Tibial artery (tissue), 4 donors: ENCODE data around the gene PPP1R10.
A peak's percentile ranks its signal among the peaks of the same experiment; 100 is the strongest.

ENCODE experiments used
- DNase-seq, 2 donors: peaks; one replicate each; pipeline ENCODE4 v3.0.0-alpha.2; 2019
- H3K27ac ChIP-seq, 2 donors: fragments of 200-600 bp; sonication (generic) in 1 of 2; 1 replicate in 1 of 2; 2 replicates in 1 of 2; pipeline ENCODE4 v1.5.1; 2018 to 2019; ENCODE audit warnings: mild to moderate bottlenecking in 1 of 2
- H3K27me3 ChIP-seq, 2 donors: fragments of 200-600 bp; sonication (generic) in 1 of 2; one replicate each; pipeline versions ENCODE4 v1.5.1 to v1.6.0; 2016 to 2019
- H3K36me3 ChIP-seq, 3 donors: fragments of 200-600 bp; sonication (generic) in 2 of 3; one replicate each; pipeline ENCODE4 v1.5.1; 2016 to 2019; ENCODE audit warnings: mild to moderate bottlenecking in 2 of 3
- H3K4me1 ChIP-seq, 4 donors: fragments of 200-600 bp; sonication (generic) in 2 of 4; 1 replicate in 3 of 4; 2 replicates in 1 of 4; pipeline ENCODE4 v1.5.1; 2016 to 2019
- H3K4me3 ChIP-seq, 2 donors: fragments of 200-600 bp; sonication (generic) in 1 of 2; 1 replicate in 1 of 2; 2 replicates in 1 of 2; pipeline ENCODE4 v1.5.1; 2018 to 2019; ENCODE audit warnings: mild to moderate bottlenecking in 2 of 2
- H3K9me3 ChIP-seq, 3 donors: fragments of 200-600 bp; sonication (generic) in 1 of 3; one replicate each; pipeline ENCODE4 v1.5.1; 2016 to 2019
- intact Hi-C: fragments of 100-400 bp; cut with DNase I; formaldehyde crosslinking; loops from one replicate; pipeline ENCODE4 v1.15.0; 2023; ENCODE audit warnings: low total_unique reads
- TF ChIP-seq, protein P1 (sequence below), 2 experiments: fragments of 200-600 bp in 1 of 2; fragments of 450-650 bp in 1 of 2; IDR thresholded peaks; one replicate each; pipeline ENCODE4 v1.5.1; 2017 to 2019; ENCODE audit warnings: antibody characterized with exemption in 2 of 2, mild to moderate bottlenecking in 1 of 2, moderate library complexity in 1 of 2

The PPP1R10 gene

GRCh38 chr6:30572148-30572547 is 44.9 kb downstream of the PPP1R10 start:
- Histone ChIP-seq H3K4me3 (peak overlapping the region; percentile 62 to 73), H3K27me3 (no peaks in the 10 kb centered on the region), H3K9me3 (no peaks in the 10 kb centered on the region), H3K27ac (peak overlapping the region; percentile 83 to 87), H3K4me1 (peaks cover 4 to 35% (median 27%) of the 10 kb centered on the region in 4 donors), H3K36me3 (peaks cover 0 to 21% (median 6%) of the 10 kb centered on the region in 3 donors)
- DNase-seq: no peak
- TF ChIP-seq, protein P1, sequence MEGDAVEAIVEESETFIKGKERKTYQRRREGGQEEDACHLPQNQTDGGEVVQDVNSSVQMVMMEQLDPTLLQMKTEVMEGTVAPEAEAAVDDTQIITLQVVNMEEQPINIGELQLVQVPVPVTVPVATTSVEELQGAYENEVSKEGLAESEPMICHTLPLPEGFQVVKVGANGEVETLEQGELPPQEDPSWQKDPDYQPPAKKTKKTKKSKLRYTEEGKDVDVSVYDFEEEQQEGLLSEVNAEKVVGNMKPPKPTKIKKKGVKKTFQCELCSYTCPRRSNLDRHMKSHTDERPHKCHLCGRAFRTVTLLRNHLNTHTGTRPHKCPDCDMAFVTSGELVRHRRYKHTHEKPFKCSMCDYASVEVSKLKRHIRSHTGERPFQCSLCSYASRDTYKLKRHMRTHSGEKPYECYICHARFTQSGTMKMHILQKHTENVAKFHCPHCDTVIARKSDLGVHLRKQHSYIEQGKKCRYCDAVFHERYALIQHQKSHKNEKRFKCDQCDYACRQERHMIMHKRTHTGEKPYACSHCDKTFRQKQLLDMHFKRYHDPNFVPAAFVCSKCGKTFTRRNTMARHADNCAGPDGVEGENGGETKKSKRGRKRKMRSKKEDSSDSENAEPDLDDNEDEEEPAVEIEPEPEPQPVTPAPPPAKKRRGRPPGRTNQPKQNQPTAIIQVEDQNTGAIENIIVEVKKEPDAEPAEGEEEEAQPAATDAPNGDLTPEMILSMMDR (IDR thresholded peaks at IDR 0.05): no peak
- intact Hi-C loops: no loop called here

DNA sequence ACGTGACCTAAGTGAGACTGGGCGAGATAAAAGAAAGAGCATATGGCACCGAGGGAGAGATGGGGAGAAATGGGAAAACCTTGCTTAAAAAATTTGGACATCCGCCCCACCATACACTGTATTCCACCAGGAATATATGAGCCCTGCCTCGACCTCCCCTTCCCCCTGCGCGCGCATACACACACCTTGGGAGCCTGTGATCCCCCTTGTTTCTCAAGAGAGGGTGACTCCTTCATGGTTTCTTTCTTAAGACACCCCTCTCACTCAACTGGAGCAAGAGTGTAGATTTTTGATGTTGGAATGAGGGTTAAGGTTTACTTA is 45.3 kb downstream of the PPP1R10 start:
- intact Hi-C loops: no loop called here
- Histone ChIP-seq H3K36me3 (peaks cover 0 to 17% (median 4%) of the 10 kb centered on the region in 3 donors), H3K4me3 (peak overlapping the region; percentile 62 to 73), H3K9me3 (no peaks in the 10 kb centered on the region), H3K27me3 (no peaks in the 10 kb centered on the region), H3K4me1 (peaks cover 4 to 35% (median 27%) of the 10 kb centered on the region in 4 donors), H3K27ac (peak overlapping the region; percentile 83 to 87)
- no peak for DNase-seq
- TF ChIP-seq, protein P1 (IDR thresholded peaks at IDR 0.05): no peak

GRCh38 chr6:30571075-30571761 is 45.8 kb downstream of the PPP1R10 start, which contains the start of gene ABCF1:
Gene ABCF1, plus strand, starts transcription at chr6:30571442. Its CDS starts 46 bp downstream, at chr6:30571488.
- Histone ChIP-seq H3K9me3 (no peaks in the 10 kb centered on the region), H3K36me3 (peaks cover 0 to 12% (median 0%) of the 10 kb centered on the region in 3 donors), H3K27me3 (no peaks in the 10 kb centered on the region), H3K4me3 (peak within 1 kb of the TSS; percentile 62 to 73), H3K4me1 (peaks cover 4 to 35% (median 27%) of the 10 kb centered on the region in 4 donors), H3K27ac (peak within 1 kb of the TSS; percentile 83 to 87)
- peak; percentile 96 to 99 for DNase-seq
- TF ChIP-seq, protein P1 (IDR thresholded peaks at IDR 0.05): no peak
- intact Hi-C loops: no loop called here

DNA sequence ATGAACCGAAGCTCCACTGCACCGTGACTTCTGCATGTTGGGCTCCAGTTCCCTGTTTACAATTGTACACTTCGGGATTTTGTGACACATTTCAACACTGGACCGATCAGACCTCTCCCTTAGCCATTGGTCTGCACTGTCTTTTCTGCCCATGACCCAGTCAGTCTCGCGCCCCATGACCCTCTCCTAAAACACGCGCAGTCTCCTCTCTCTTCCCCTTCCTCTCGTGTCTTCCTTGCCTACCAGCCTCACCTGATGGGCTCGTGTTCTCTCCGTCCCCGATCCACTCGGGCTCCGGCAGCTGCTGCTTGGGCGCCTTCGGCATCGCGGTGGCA is 46.3 kb downstream of the PPP1R10 start:
- Histone ChIP-seq H3K9me3 (no peaks in the 10 kb centered on the region), H3K4me3 (peak overlapping the region; percentile 62 to 73), H3K27ac (peak overlapping the region; percentile 83 to 87), H3K4me1 (peaks cover 4 to 35% (median 27%) of the 10 kb centered on the region in 4 donors), H3K36me3 (peaks cover 0 to 12% (median 0%) of the 10 kb centered on the region in 3 donors), H3K27me3 (no peaks in the 10 kb centered on the region)
- DNase-seq: peak in 1 of 2 donors; percentile 39
- TF ChIP-seq, protein P1 (IDR thresholded peaks at IDR 0.05): no peak
- intact Hi-C loops: loop anchor here (1.0 kb wide), 1 partner anchor 12 kb away; no protein-coding TSS in a partner anchor

DNA sequence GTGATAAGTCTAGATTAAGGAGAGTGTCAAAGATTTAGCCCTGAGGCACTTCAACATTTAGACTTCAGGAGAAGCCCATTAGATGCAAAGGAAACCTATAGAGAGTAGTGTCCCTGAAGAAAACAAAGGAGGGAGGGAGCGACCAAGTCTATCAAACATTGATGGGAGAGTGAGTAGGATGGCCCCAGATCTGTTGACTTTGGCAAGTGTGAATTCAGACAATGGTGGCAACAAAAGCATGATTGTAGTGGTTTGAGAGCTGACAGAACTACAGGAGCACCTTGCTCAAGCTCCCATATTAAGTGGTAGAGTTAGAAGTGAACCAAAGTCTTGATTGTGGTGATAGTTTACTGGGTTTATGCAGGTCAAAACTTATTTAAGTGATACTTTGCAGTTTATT is 46.8 kb downstream of the PPP1R10 start:
- Histone ChIP-seq H3K36me3 (peaks cover 0 to 12% (median 0%) of the 10 kb centered on the region in 3 donors), H3K27me3 (no peaks in the 10 kb centered on the region), H3K4me3 (peak overlapping the region; percentile 62 to 73), H3K27ac (peak overlapping the region; percentile 83 to 87), H3K4me1 (peaks cover 4 to 35% (median 27%) of the 10 kb centered on the region in 4 donors), H3K9me3 (no peaks in the 10 kb centered on the region)
- TF ChIP-seq, protein P1 (IDR thresholded peaks at IDR 0.05): no peak
- DNase-seq: no peak
- intact Hi-C loops: loop anchor here (1.0 kb wide), 1 partner anchor 12 kb away; no protein-coding TSS in a partner anchor
